Progenitor cell of endocrine pancreas (in vitro differentiated cells): ENCODE measurements around the gene SNAP25. TPM values are rescaled to one million over a fixed set of nuclear protein-coding genes. Genes with fewer than 3 reads are reported as not detected.

Source experiments
- total RNA-seq: library from RNA; stranded (reverse); gene quantifications from 2 replicates; pipeline ENCODE4 v1.2.1, GENCODE V29; 2021

The SNAP25 gene
- total RNA-seq, 1 donor from 2014 or later: 7.7 TPM

Other genes starting within 250 kb of the SNAP25 start
- 10.9 and 12.5 TPM in 2 replicates for gene ANKEF1, start 183.8 kb upstream of the SNAP25 start, total RNA-seq
- 17.8 and 18.7 TPM in 2 replicates for gene MKKS, start 215.4 kb downstream of the SNAP25 start, total RNA-seq
- 11.6 and 12.0 TPM in 2 replicates for gene SLX4IP, start 216.5 kb downstream of the SNAP25 start, total RNA-seq